ENCODE data around the gene PTPN14. TPM values are rescaled to one million over a fixed set of nuclear protein-coding genes. Genes with fewer than 3 reads are reported as not detected.

Gene PTPN14
- total RNA-seq, 6 experiments from 2014 or later = 1.6 to 4.6 (median 2.1) TPM

- Histone ChIP-seq H3K27ac (no peak overlapping the region), H3K9me3 (no peaks in the 10 kb centered on the region), H3K4me1 (no peaks in the 10 kb centered on the region), H3K27me3 (no peaks in the 10 kb centered on the region), H3K4me3 (no peak overlapping the region), H3K36me3 (no peaks in the 10 kb centered on the region)
- WGBS (ENCODE audit: insufficient coverage, low coverage, low lambda C conversion rate, missing lambda C conversion rate) = 92% methylated on average over 3 of the region's 3 CpGs
- intact Hi-C loops (cut with DNase I) = no loop called here
- no peak for ATAC-seq
- DNase-seq = no peak
- no peak for TF ChIP-seq POLR2A (IDR thresholded peaks at IDR 0.05)
- TF ChIP-seq CTCF (IDR thresholded peaks at IDR 0.05) = no peak
These were observed 98.2 kb downstream of the PTPN14 start for GRCh38 chr1:214453109-214453722.

- Histone ChIP-seq H3K4me1 (no peaks in the 10 kb centered on the region), H3K9me3 (no peaks in the 10 kb centered on the region), H3K27me3 (no peaks in the 10 kb centered on the region), H3K4me3 (no peak overlapping the region), H3K27ac (no peak overlapping the region), H3K36me3 (no peaks in the 10 kb centered on the region)
- WGBS (ENCODE audit: insufficient coverage, low coverage, low lambda C conversion rate, missing lambda C conversion rate) = 67% methylated on average over 10 of the region's 10 CpGs
- TF ChIP-seq CTCF (IDR thresholded peaks at IDR 0.05) = no peak
- no peak for TF ChIP-seq POLR2A (IDR thresholded peaks at IDR 0.05)
- DNase-seq = no peak
- no peak for ATAC-seq
- intact Hi-C loops (cut with DNase I) = no loop called here
These were observed 99.1 kb downstream of the PTPN14 start for GRCh38 chr1:214452152-214452784.

- TF ChIP-seq POLR2A (IDR thresholded peaks at IDR 0.05) (no peak), CTCF (IDR thresholded peaks at IDR 0.05) (no peak)
- Histone ChIP-seq H3K9me3 (no peaks in the 10 kb centered on the region), H3K4me3 (no peak overlapping the region), H3K4me1 (no peaks in the 10 kb centered on the region), H3K27ac (no peak overlapping the region), H3K27me3 (no peaks in the 10 kb centered on the region), H3K36me3 (no peaks in the 10 kb centered on the region)
- ATAC-seq (no peak), DNase-seq (no peak)
- WGBS (ENCODE audit: insufficient coverage, low coverage, low lambda C conversion rate, missing lambda C conversion rate) = 93% methylated on average over 3 of the region's 4 CpGs
- intact Hi-C loops (cut with DNase I) = no loop called here
These were observed 99.8 kb downstream of the PTPN14 start for GRCh38 chr1:214451596-214451995.

GRCh38 chr1:214449371-214449770, 102.0 kb downstream of the PTPN14 start:
- H3K4me3 ChIP-seq = no peak overlapping the region
- 44% methylated on average over 3 of the region's 3 CpGs for WGBS (ENCODE audit: insufficient coverage, low coverage, low lambda C conversion rate, missing lambda C conversion rate)

More at GRCh38 chr1:214449371-214449770, 102.0 kb downstream of the PTPN14 start:
- Histone ChIP-seq H3K27me3 (no peaks in the 10 kb centered on the region), H3K4me1 (no peaks in the 10 kb centered on the region), H3K27ac (no peak overlapping the region), H3K36me3 (no peaks in the 10 kb centered on the region), H3K9me3 (no peaks in the 10 kb centered on the region)
- ATAC-seq = no peak
- TF ChIP-seq POLR2A (IDR thresholded peaks at IDR 0.05) (no peak), CTCF (IDR thresholded peaks at IDR 0.05) (no peak)
- DNase-seq = no peak
- intact Hi-C loops (cut with DNase I) = no loop called here
